ENCODE results near the gene ANO2.

DNA sequence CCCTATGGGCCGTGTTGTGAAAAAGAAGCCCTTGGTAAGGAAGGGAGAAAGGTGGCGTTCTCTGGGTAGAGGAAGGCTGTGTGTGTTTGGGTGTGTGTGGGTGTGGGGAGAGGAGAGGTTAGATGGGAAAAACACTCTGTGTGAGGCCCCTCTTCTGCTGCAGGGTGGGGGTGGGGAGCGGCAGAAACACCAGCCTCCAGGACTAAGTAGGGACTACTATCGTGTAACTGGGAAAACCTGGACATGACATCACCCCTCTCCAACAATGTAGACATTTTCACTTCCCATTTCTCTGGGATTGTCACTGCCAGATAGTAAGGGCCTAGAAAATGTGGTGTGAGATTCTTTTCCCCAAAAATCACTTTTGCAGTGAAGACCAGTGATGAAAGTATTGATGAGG is 308.2 kb downstream of the ANO2 start:
- TF ChIP-seq POLR2A (IDR thresholded peaks at IDR 0.05; ENCODE audit: low read length) = no peak
- no peak for TF ChIP-seq GATA1 (IDR thresholded peaks at IDR 0.05; ENCODE audit: low read depth, low read length)
